ENCODE results near the gene PCDHB14.
"Not testable (repeated sequence)": the region's sequence is repeated elsewhere in the genome, so short reads cannot be mapped to it uniquely, and the experiment has no call there.

PCDHB14 gene

GRCh38 chr5:141210281-141210680 lies 12.9 kb upstream of the PCDHB14 start:
- DNase-seq (ENCODE audit: low read depth): not testable (repeated sequence)

DNA sequence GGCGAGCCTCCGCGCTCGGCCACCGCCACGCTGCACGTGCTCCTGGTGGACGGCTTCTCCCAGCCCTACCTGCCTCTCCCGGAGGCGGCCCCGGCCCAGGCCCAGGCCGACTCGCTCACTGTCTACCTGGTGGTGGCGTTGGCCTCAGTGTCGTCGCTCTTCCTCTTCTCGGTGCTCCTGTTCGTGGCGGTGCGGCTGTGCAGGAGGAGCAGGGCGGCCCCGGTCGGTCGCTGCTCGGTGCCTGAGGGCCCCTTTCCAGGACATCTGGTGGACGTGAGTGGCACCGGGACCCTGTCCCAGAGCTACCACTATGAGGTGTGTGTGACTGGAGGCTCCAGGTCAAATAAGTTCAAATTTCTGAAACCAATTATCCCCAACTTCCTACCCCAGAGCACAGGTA lies 12.3 kb upstream of the PCDHB14 start:
- not testable (repeated sequence) for DNase-seq (ENCODE audit: low read depth)

GRCh38 chr5:141213656-141214339 lies 9.3 kb upstream of the PCDHB14 start, which contains the start of gene PCDHB13:
PCDHB13 (plus strand) TSS chr5:141213919; CDS start chr5:141214124, 205 bp downstream.
- DNase-seq (ENCODE audit: low read depth): not testable (repeated sequence)

DNA sequence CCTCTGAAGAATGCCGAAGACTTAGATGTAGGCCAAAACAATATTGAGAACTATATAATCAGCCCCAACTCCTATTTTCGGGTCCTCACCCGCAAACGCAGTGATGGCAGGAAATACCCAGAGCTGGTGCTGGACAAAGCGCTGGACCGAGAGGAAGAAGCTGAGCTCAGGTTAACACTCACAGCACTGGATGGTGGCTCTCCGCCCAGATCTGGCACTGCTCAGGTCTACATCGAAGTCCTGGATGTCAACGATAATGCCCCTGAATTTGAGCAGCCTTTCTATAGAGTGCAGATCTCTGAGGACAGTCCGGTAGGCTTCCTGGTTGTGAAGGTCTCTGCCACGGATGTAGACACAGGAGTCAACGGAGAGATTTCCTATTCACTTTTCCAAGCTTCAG lies 8.6 kb upstream of the PCDHB14 start:
- not testable (repeated sequence) for DNase-seq (ENCODE audit: low read depth)

GRCh38 chr5:141215504-141215903 lies 7.6 kb upstream of the PCDHB14 start:
- not testable (repeated sequence) for DNase-seq (ENCODE audit: low read depth)

GRCh38 chr5:141216035-141216434 lies 7.1 kb upstream of the PCDHB14 start:
- DNase-seq (ENCODE audit: low read depth): not testable (repeated sequence)

GRCh38 chr5:141224844-141225243 lies 1.7 kb downstream of the PCDHB14 start:
- not testable (repeated sequence) for DNase-seq (ENCODE audit: low read depth)

DNA sequence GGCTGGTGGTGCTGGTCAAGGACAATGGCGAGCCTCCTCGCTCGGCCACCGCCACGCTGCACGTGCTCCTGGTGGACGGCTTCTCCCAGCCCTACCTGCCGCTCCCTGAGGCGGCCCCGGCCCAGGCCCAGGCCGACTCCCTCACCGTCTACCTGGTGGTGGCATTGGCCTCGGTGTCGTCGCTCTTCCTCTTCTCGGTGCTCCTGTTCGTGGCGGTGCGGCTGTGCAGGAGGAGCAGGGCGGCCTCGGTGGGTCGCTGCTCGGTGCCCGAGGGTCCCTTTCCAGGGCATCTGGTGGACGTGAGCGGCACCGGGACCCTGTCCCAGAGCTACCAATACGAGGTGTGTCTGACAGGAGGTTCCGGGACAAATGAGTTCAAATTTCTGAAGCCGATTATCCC lies 2.3 kb downstream of the PCDHB14 start:
- not testable (repeated sequence) for DNase-seq (ENCODE audit: low read depth)

- no peak for DNase-seq (ENCODE audit: low read depth)
Observed at GRCh38 chr5:141234109-141234667, 11.0 kb downstream of the PCDHB14 start.

DNA sequence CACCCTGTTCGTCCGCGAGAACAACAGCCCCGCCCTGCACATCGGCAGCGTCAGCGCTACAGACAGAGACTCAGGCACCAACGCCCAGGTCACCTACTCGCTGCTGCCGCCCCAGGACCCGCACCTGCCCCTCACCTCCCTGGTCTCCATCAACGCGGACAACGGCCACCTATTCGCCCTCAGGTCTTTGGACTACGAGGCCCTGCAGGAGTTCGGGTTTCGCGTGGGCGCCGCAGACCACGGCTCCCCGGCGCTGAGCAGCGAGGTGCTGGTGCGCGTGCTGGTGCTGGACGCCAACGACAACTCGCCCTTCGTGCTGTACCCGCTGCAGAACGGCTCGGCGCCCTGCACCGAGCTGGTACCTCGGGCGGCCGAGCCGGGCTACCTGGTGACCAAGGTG lies 12.8 kb downstream of the PCDHB14 start:
- DNase-seq (ENCODE audit: low read depth): not testable (repeated sequence)

- no peak for DNase-seq (ENCODE audit: low read depth)
Observed at GRCh38 chr5:141236516-141237313, 13.6 kb downstream of the PCDHB14 start.

GRCh38 chr5:141241496-141241895 lies 18.4 kb downstream of the PCDHB14 start:
- DNase-seq (ENCODE audit: low read depth): no peak

- DNase-seq (ENCODE audit: low read depth): no peak
Observed at GRCh38 chr5:141245250-141245717, 22.1 kb downstream of the PCDHB14 start, which contains the start of gene PCDHB15. PCDHB15 (plus strand) TSS chr5:141245395; CDS start chr5:141245579, 184 bp downstream.

DNA sequence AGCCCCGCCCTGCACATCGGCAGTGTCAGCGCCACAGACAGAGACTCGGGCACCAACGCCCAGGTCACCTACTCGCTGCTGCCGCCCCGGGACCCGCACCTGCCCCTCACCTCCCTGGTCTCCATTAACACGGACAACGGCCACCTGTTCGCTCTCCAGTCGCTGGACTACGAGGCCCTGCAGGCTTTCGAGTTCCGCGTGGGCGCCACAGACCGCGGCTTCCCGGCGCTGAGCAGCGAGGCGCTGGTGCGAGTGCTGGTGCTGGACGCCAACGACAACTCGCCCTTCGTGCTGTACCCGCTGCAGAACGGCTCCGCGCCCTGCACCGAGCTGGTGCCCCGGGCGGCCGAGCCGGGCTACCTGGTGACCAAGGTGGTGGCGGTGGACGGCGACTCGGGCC lies 23.8 kb downstream of the PCDHB14 start:
- not testable (repeated sequence) for DNase-seq (ENCODE audit: low read depth)

- DNase-seq (ENCODE audit: low read depth): not testable (repeated sequence)
Observed at GRCh38 chr5:141247434-141247833, 24.3 kb downstream of the PCDHB14 start.

- no peak for DNase-seq (ENCODE audit: low read depth)
Observed at GRCh38 chr5:141250576-141250975, 27.4 kb downstream of the PCDHB14 start.

- no peak for DNase-seq (ENCODE audit: low read depth)
Observed at GRCh38 chr5:141258464-141258863, 35.3 kb downstream of the PCDHB14 start.

GRCh38 chr5:141258948-141259347 lies 35.8 kb downstream of the PCDHB14 start:
- DNase-seq (ENCODE audit: low read depth): no peak

GRCh38 chr5:141260458-141261237 lies 37.5 kb downstream of the PCDHB14 start:
- no peak for DNase-seq (ENCODE audit: low read depth)

DNA sequence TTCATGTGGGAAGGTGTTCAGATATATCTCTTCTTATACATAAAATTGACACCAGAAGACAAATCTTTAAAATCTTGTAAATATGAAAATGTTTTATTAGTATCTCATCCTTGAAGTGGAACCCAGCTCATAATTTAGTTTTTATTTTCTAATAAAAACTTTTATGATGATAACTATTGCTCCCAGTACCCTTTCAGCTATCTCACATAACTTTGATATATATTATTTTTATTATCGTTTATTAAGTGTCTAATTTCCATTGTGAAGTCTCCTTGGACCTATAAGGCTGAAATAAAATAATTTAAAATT lies 38.0 kb downstream of the PCDHB14 start:
- no peak for DNase-seq (ENCODE audit: low read depth)

DNA sequence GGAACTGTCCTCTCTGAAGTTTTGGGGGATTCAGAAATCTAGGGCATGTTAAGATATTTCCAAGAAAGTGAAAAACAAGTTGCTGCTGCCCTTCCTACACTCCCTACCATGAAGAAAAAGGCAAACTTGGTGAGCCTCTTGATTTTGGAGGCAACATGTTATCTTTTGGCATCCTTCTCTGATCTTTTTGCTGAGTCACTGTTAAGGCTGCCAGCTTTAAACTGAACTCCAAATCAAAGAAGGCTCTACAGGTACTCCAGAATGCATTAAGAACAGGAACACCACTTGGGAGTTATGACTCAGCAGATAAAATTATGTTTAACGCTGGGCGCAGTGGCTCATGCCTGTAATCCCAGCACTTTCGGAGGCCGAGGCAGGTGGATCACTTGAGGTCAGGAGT lies 46.1 kb downstream of the PCDHB14 start:
- no peak for DNase-seq (ENCODE audit: low read depth)

GRCh38 chr5:141272906-141273305 lies 49.8 kb downstream of the PCDHB14 start:
- no peak for DNase-seq (ENCODE audit: low read depth)
